GM12878 (cell line): Measurements from ENCODE around the gene DNAAF8. TPM values are rescaled to one million over a fixed set of nuclear protein-coding genes. Genes with fewer than 3 reads are reported as not detected.

Experiments
- ATAC-seq: fragments of 200-7000 bp; cut with Tn5 transposase; 3 replicates; pipeline ENCODE4 v1.9.1; 2020; ENCODE audit warnings: mild to moderate bottlenecking, moderate library complexity
- BruUV-seq: library from RNA; stranded (reverse); fragments of 400-500 nt; replicated peaks from 2 replicates; lab custom pipeline; 2021; lab: Mats Ljungman, UMichigan
- CTCF ChIA-PET: fragments of 300-600 bp; sonication (Branson Sonifier 250); formaldehyde crosslinking; extraction: SDS; loops from one replicate; lab custom pipeline; 2021; ENCODE audit warnings: inconsistent platforms; lab: Yijun Ruan, JAX
- POLR2A ChIA-PET: fragments of 350-600 bp; formaldehyde crosslinking; extraction: SDS; loops from one replicate; lab custom pipeline; 2021; ENCODE audit warnings: inconsistent platforms; lab: Charles Lee
- RAD21 ChIA-PET: fragments of 300-600 bp; sonication (Branson Sonifier 250); formaldehyde crosslinking; loops from one replicate; lab custom pipeline; 2023; ENCODE audit warnings: antibody characterized with exemption; ENCODE audit not compliant: unreplicated experiment; lab: Charles Lee
- SMC1A ChIA-PET: fragments of 300-600 bp; sonication (Branson Sonifier 250); formaldehyde crosslinking; loops from one replicate; lab custom pipeline; 2023; ENCODE audit not compliant: unreplicated experiment, uncharacterized antibody; lab: Charles Lee
- DNase-seq: peaks from one replicate; pipeline ENCODE4 v3.0.0-alpha.2; 2011; ENCODE audit warnings: low read depth, low spot score
- FAIRE-seq: peaks from 3 replicates; lab custom pipeline; 2011; peaks lifted over from hg19 to GRCh38; lab: Jason Lieb, UNC
- H2AFZ ChIP-seq: 2 replicates; pipeline ENCODE4 v1.6.0; 2011; ENCODE audit warnings: low read depth, low read length, control low read depth; ENCODE audit not compliant: control insufficient read depth
- H3K27ac ChIP-seq: 2 replicates; pipeline ENCODE4 v1.5.1; 2011; ENCODE audit warnings: control low read depth; ENCODE audit not compliant: control insufficient read depth, insufficient read depth
- H3K27me3 ChIP-seq, 2 experiments: replicated peaks in 1 of 2; 2 replicates each; pipeline versions ENCODE4 v1.6.0 to v1.6.1; 2011; ENCODE audit warnings: low read length in 1 of 2; ENCODE audit not compliant: control insufficient read depth in 2 of 2, insufficient read depth in 2 of 2
- H3K36me3 ChIP-seq, 2 experiments: 2 replicates each; pipeline ENCODE4 v1.5.1; 2011; ENCODE audit warnings: low read length in 1 of 2; ENCODE audit not compliant: control insufficient read depth in 2 of 2, insufficient read depth in 2 of 2
- H3K4me1 ChIP-seq: 2 replicates; pipeline ENCODE4 v1.6.1; 2011; ENCODE audit warnings: mild to moderate bottlenecking, low read length, moderate library complexity, mixed read lengths; ENCODE audit not compliant: control insufficient read depth, insufficient read depth
- H3K4me2 ChIP-seq: 2 replicates; pipeline ENCODE4 v1.6.0; 2011; ENCODE audit warnings: control low read depth; ENCODE audit not compliant: control insufficient read depth, insufficient read depth
- H3K4me3 ChIP-seq: fragments of 200-600 bp; sonication (generic); 2 replicates; pipeline ENCODE4 v1.5.1; 2016
- H3K79me2 ChIP-seq: 2 replicates; pipeline ENCODE4 v1.6.0; 2011; ENCODE audit warnings: low read length; ENCODE audit not compliant: control insufficient read depth, insufficient read depth
- H3K9ac ChIP-seq: 2 replicates; pipeline ENCODE4 v1.8.0; 2011; ENCODE audit warnings: low read length, control low read depth, mixed read lengths; ENCODE audit not compliant: control insufficient read depth, insufficient read depth
- H3K9me3 ChIP-seq: replicated peaks from 3 replicates; pipeline ENCODE4 v1.5.1; 2011; ENCODE audit warnings: mild to moderate bottlenecking, low read length; ENCODE audit not compliant: control insufficient read depth, insufficient read depth
- H4K20me1 ChIP-seq: 2 replicates; pipeline ENCODE4 v1.6.0; 2011; ENCODE audit not compliant: control insufficient read depth, insufficient read depth
- ATF2 ChIP-seq: IDR thresholded peaks from 2 replicates; pipeline ENCODE4 v1.6.1; 2012; ENCODE audit warnings: low read length, inconsistent platforms
- BCLAF1 ChIP-seq: fragments of 450-650 bp; IDR thresholded peaks from 2 replicates; pipeline ENCODE4 v1.6.1; 2017; ENCODE audit warnings: antibody characterized with exemption, mild to moderate bottlenecking, moderate library complexity
- FOS ChIP-seq: IDR thresholded peaks from 3 replicates; pipeline ENCODE4 v1.6.1; 2011; ENCODE audit warnings: borderline replicate concordance; ENCODE audit not compliant: insufficient read length; ENCODE audit errors: extremely low read depth
- IKZF1 ChIP-seq: fragments of 450-650 bp; conservative IDR thresholded peaks from 2 replicates; pipeline ENCODE4 v1.6.1; 2017; ENCODE audit warnings: antibody characterized with exemption, mild to moderate bottlenecking
- IRF4 ChIP-seq: IDR thresholded peaks from 2 replicates; pipeline ENCODE4 v1.6.1; 2011; ENCODE audit warnings: low read depth, low read length
- KDM1A ChIP-seq: fragments of 200-600 bp; sonication (generic); IDR thresholded peaks from 2 replicates; pipeline ENCODE4 v1.6.1; 2016; ENCODE audit warnings: borderline replicate concordance
- NFIC ChIP-seq: IDR thresholded peaks from 2 replicates; pipeline ENCODE4 v1.6.1; 2012; ENCODE audit warnings: low read depth, mild to moderate bottlenecking, inconsistent platforms, low read length, moderate library complexity
- PAX8 ChIP-seq: fragments of 450-650 bp; IDR thresholded peaks from 2 replicates; pipeline ENCODE4 v1.6.1; 2017; ENCODE audit warnings: mild to moderate bottlenecking, moderate library complexity
- RELA ChIP-seq: fragments of 450-650 bp; IDR thresholded peaks from 2 replicates; pipeline ENCODE4 v1.8.0; 2014; ENCODE audit warnings: borderline replicate concordance; ENCODE audit not compliant: partially characterized antibody
- SREBF2 ChIP-seq: IDR thresholded peaks from 2 replicates; pipeline ENCODE4 v1.6.1; 2012; ENCODE audit warnings: mild to moderate bottlenecking, low read length
- SUZ12 ChIP-seq: fragments of 200-600 bp; sonication (generic); IDR thresholded peaks from one replicate; pipeline ENCODE4 v1.6.1; 2018; ENCODE audit warnings: antibody characterized with exemption, mild to moderate bottlenecking; ENCODE audit not compliant: unreplicated experiment
- TCF3 ChIP-seq: IDR thresholded peaks from 2 replicates; pipeline ENCODE4 v1.6.1; 2012; ENCODE audit warnings: low read depth, mild to moderate bottlenecking, low read length, borderline replicate concordance; ENCODE audit not compliant: insufficient read depth
- ZNF274 ChIP-seq: IDR thresholded peaks from one replicate; pipeline ENCODE4 v1.8.0; 2011; ENCODE audit not compliant: insufficient read length, insufficient read depth
- WGBS: methylation state at CpG from one replicate; pipeline ENCODE4 v1.1.6; 2016; ENCODE audit warnings: low lambda C conversion rate; ENCODE audit not compliant: insufficient replicate concordance, insufficient coverage; ENCODE audit errors: missing lambda C conversion rate; 5-methylcytosine and 5-hydroxymethylcytosine counted together
- in situ Hi-C: fragments of 300-500 bp; cut with MboI; formaldehyde crosslinking; loops from 9 replicates; pipeline ENCODE4 v1.14.3; 2018; ENCODE audit warnings: mixed read lengths
- intact Hi-C: fragments of 100-400 bp; cut with micrococcal nuclease; formaldehyde crosslinking; loops from one replicate; pipeline ENCODE4 v1.14.2; 2022; ENCODE audit not compliant: unreplicated experiment
- polyA plus RNA-seq, 11 experiments: library from polyadenylated mRNA; depleted of rRNA in 4 of 11; unstranded in 6 of 11; stranded (reverse) in 5 of 11; fragments of >200 nt; fragmentation: Nextera tagmentation in 4 of 11; fragmentation: Illumina TruSeq in 1 of 11; extraction: Ambion mirVana in 4 of 11; extraction: Trizol in 1 of 11; gene quantifications; 1 replicate in 1 of 11; 2 replicates in 10 of 11; pipeline versions ENCODE4 v1.2.1 to v1.2.3, GENCODE V29; 2011 to 2016; ENCODE audit warnings: inconsistent platforms in 2 of 11, missing spikeins in 2 of 11, low read depth in 1 of 11
- total RNA-seq, 4 experiments: library from RNA; depleted of rRNA in 3 of 4; stranded (reverse); fragments of >200 nt in 3 of 4; fragmentation: Illumina TruSeq in 1 of 4; extraction: Trizol in 1 of 4; gene quantifications; 2 replicates each; pipeline versions ENCODE4 v1.2.1 to v1.2.3, GENCODE V29; 2013 to 2021
- TF ChIP-seq, protein P1 (sequence below): fragments of 450-650 bp; formaldehyde crosslinking; IDR thresholded peaks from 2 replicates; pipeline ENCODE4 v1.4.0; 2020; ENCODE audit warnings: mild to moderate bottlenecking, moderate library complexity
- TF ChIP-seq, protein P2 (sequence below): IDR thresholded peaks from 2 replicates; pipeline ENCODE4 v1.6.1; 2011; ENCODE audit warnings: mild to moderate bottlenecking, low read depth, low read length, moderate library complexity; ENCODE audit not compliant: insufficient replicate concordance

DNAAF8 gene
- total and polyA plus RNA-seq, 10 of the 15 experiments (the other 5 are each of a cell fraction or from before 2014, with no cell fraction given), result 0.01 to 0.78 (median 0.22) TPM; not detected in 2

DNA sequence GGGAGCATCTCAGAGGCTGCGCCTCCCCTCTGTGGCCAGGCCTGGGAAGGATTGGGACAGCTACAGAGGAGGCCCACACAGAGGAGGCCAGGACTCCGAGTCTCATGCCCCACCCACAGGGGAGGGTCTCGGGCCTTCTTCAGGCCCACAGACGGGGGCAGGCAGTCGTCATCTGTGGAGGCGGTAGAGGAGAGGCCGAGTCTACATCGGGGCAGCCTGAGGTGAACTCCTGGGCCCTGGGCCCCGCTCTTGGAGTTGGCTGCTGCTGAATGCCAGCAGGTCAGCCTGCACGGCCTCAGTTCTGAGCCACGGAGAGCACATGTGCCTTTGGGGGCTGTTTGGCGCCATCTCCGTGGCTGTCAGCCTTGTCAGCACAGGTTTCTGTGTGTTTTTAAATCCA, 49.0 kb upstream of the DNAAF8 start:
- no peak overlapping the region for H3K27ac ChIP-seq
- H3K79me2 ChIP-seq, result no peaks in the 10 kb centered on the region
- ATAC-seq (no peak), DNase-seq (no peak), FAIRE-seq (no peak)
- no peaks in the 10 kb centered on the region; the same call in 1 of the 2 replicates for H4K20me1 ChIP-seq
- TF ChIP-seq SREBF2 (no peak), FOS (no peak), TCF3 (no peak), PAX8 (no peak), IRF4 (no peak), ATF2 (no peak), SUZ12 (no peak), NFIC (no peak), BCLAF1 (no peak), IKZF1 (no peak), ZNF274 (no peak), KDM1A (no peak), RELA (no peak)
- TF ChIP-seq, protein P1, sequence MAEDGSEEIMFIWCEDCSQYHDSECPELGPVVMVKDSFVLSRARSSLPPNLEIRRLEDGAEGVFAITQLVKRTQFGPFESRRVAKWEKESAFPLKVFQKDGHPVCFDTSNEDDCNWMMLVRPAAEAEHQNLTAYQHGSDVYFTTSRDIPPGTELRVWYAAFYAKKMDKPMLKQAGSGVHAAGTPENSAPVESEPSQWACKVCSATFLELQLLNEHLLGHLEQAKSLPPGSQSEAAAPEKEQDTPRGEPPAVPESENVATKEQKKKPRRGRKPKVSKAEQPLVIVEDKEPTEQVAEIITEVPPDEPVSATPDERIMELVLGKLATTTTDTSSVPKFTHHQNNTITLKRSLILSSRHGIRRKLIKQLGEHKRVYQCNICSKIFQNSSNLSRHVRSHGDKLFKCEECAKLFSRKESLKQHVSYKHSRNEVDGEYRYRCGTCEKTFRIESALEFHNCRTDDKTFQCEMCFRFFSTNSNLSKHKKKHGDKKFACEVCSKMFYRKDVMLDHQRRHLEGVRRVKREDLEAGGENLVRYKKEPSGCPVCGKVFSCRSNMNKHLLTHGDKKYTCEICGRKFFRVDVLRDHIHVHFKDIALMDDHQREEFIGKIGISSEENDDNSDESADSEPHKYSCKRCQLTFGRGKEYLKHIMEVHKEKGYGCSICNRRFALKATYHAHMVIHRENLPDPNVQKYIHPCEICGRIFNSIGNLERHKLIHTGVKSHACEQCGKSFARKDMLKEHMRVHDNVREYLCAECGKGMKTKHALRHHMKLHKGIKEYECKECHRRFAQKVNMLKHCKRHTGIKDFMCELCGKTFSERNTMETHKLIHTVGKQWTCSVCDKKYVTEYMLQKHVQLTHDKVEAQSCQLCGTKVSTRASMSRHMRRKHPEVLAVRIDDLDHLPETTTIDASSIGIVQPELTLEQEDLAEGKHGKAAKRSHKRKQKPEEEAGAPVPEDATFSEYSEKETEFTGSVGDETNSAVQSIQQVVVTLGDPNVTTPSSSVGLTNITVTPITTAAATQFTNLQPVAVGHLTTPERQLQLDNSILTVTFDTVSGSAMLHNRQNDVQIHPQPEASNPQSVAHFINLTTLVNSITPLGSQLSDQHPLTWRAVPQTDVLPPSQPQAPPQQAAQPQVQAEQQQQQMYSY (CRISPR knock-in tag), result no peak
- TF ChIP-seq, protein P2, sequence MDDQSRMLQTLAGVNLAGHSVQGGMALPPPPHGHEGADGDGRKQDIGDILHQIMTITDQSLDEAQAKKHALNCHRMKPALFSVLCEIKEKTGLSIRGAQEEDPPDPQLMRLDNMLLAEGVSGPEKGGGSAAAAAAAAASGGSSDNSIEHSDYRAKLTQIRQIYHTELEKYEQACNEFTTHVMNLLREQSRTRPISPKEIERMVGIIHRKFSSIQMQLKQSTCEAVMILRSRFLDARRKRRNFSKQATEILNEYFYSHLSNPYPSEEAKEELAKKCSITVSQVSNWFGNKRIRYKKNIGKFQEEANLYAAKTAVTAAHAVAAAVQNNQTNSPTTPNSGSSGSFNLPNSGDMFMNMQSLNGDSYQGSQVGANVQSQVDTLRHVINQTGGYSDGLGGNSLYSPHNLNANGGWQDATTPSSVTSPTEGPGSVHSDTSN, result no peak
- CTCF ChIA-PET, result no interaction called here
- H3K4me1 ChIP-seq, result no peaks in the 10 kb centered on the region
- WGBS, result 91% methylated on average over 13 of the region's 13 CpGs
- no peaks in the 10 kb centered on the region for H3K27me3 ChIP-seq
- no peak overlapping the region for H3K4me3 ChIP-seq
- RAD21 ChIA-PET, result no interaction called here
- POLR2A ChIA-PET, result no interaction called here
- H2AFZ ChIP-seq, result no peak overlapping the region
- no peaks in the 10 kb centered on the region for H3K9me3 ChIP-seq
- H3K36me3 ChIP-seq, result peaks cover 0 to 29% of the 10 kb centered on the region in 2 experiments; a peak in 3 of 4 replicates
- no TSS peak for BruUV-seq
- intact Hi-C loops (no loop called here), in situ Hi-C loops (no loop called here)
- H3K9ac ChIP-seq, result no peak overlapping the region
- SMC1A ChIA-PET, result no interaction called here
- no peak overlapping the region for H3K4me2 ChIP-seq
